Measurements from ENCODE around the gene TPT1.

DNA sequence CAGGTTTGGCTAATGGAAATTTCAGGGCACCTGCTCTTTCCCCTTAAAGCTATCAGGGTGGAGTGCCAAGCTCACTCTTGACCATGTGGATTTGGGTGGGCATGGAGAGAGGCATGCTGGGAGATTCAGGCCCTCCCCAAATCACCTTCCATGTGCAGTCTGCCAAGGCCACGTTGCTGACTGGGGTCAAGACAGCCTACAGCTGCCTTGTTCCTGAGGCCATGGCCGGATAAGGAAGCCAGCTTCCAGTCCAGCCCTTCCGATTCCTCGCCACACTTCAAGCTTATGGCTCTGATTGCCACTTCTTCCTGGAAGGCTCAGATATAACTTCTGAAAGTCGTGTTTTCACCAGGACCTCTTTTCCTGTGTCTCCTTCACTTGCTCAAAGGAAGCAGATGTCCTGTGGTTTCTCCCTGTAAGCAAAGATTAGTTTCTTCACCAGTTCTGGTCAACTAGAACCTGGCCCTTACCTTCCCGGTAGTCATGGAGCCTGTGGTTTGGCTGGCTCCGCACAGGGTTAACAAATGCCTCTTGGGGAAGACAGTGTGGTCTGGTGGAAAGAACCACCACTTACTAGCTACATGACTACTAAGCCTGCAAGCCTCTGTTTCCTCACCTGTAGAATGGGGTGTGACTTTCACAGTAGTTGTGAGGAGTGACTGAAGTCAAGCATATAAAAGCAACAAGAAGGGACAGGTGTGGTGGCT, 16.1 kb upstream of the TPT1 start:
- TF ChIP-seq, protein P1, sequence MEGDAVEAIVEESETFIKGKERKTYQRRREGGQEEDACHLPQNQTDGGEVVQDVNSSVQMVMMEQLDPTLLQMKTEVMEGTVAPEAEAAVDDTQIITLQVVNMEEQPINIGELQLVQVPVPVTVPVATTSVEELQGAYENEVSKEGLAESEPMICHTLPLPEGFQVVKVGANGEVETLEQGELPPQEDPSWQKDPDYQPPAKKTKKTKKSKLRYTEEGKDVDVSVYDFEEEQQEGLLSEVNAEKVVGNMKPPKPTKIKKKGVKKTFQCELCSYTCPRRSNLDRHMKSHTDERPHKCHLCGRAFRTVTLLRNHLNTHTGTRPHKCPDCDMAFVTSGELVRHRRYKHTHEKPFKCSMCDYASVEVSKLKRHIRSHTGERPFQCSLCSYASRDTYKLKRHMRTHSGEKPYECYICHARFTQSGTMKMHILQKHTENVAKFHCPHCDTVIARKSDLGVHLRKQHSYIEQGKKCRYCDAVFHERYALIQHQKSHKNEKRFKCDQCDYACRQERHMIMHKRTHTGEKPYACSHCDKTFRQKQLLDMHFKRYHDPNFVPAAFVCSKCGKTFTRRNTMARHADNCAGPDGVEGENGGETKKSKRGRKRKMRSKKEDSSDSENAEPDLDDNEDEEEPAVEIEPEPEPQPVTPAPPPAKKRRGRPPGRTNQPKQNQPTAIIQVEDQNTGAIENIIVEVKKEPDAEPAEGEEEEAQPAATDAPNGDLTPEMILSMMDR (IDR thresholded peaks at IDR 0.05 in 8 of 11, conservative IDR thresholded peaks at IDR 0.05 in 3 of 11) = no peak
- no peak for TF ChIP-seq POLR2A (IDR thresholded peaks at IDR 0.05)

Measured in spleen (tissue), 7 donors.